GM19463 (cell line): ENCODE measurements around the gene FMO2.
A peak's percentile ranks its signal among the peaks of the same experiment; 100 is the strongest.

Source experiments
- ATAC-seq: cut with Tn5 transposase; IDR thresholded peaks from one replicate; pipeline ENCODE4 v1.9.1; 2021; ENCODE audit warnings: mild to moderate bottlenecking, moderate library complexity; ENCODE audit not compliant: unreplicated experiment

Gene FMO2

GRCh38 chr1:171185091-171185490 lies at the start of gene FMO2:
TSS of gene FMO2 (plus strand) at chr1:171185300. CDS start at chr1:171185714, 414 bp downstream.
- no peak for ATAC-seq

- ATAC-seq, result no peak
Measured at GRCh38 chr1:171137580-171137979, 47.5 kb upstream of the FMO2 start.

GRCh38 chr1:171138980-171139379 lies 46.1 kb upstream of the FMO2 start:
- ATAC-seq, result no peak

GRCh38 chr1:171139890-171140289 lies 45.2 kb upstream of the FMO2 start:
- no peak for ATAC-seq

- no peak for ATAC-seq
Measured at GRCh38 chr1:171140401-171140800, 44.7 kb upstream of the FMO2 start.

GRCh38 chr1:171140956-171141687 lies 44.0 kb upstream of the FMO2 start:
- ATAC-seq, result no peak

- ATAC-seq, result no peak
Measured at GRCh38 chr1:171141688-171142415, 43.2 kb upstream of the FMO2 start.

- ATAC-seq, result no peak
Measured at GRCh38 chr1:171142416-171143385, 42.4 kb upstream of the FMO2 start.

GRCh38 chr1:171150156-171150555 lies 34.9 kb upstream of the FMO2 start:
- no peak for ATAC-seq

- no peak for ATAC-seq
Measured at GRCh38 chr1:171152549-171152948, 32.6 kb upstream of the FMO2 start.

- no peak for ATAC-seq
Measured at GRCh38 chr1:171155484-171155883, 29.6 kb upstream of the FMO2 start.

- ATAC-seq, result no peak
Measured at GRCh38 chr1:171158096-171158495, 27.0 kb upstream of the FMO2 start.

- ATAC-seq, result no peak
Measured at GRCh38 chr1:171158551-171158950, 26.5 kb upstream of the FMO2 start.

- no peak for ATAC-seq
Measured at GRCh38 chr1:171159148-171159547, 26.0 kb upstream of the FMO2 start.

GRCh38 chr1:171160211-171160610 lies 24.9 kb upstream of the FMO2 start:
- ATAC-seq, result peak; percentile 74

GRCh38 chr1:171160639-171161354 lies 24.3 kb upstream of the FMO2 start:
- ATAC-seq, result no peak

- no peak for ATAC-seq
Measured at GRCh38 chr1:171161431-171161830, 23.7 kb upstream of the FMO2 start.

- no peak for ATAC-seq
Measured at GRCh38 chr1:171166361-171166760, 18.7 kb upstream of the FMO2 start.

GRCh38 chr1:171167785-171168184 lies 17.3 kb upstream of the FMO2 start:
- ATAC-seq, result no peak

- no peak for ATAC-seq
Measured at GRCh38 chr1:171172471-171172870, 12.6 kb upstream of the FMO2 start.

- no peak for ATAC-seq
Measured at GRCh38 chr1:171173069-171173468, 12.0 kb upstream of the FMO2 start.
